ENCODE results near the gene LITAFD.

The LITAFD gene

DNA sequence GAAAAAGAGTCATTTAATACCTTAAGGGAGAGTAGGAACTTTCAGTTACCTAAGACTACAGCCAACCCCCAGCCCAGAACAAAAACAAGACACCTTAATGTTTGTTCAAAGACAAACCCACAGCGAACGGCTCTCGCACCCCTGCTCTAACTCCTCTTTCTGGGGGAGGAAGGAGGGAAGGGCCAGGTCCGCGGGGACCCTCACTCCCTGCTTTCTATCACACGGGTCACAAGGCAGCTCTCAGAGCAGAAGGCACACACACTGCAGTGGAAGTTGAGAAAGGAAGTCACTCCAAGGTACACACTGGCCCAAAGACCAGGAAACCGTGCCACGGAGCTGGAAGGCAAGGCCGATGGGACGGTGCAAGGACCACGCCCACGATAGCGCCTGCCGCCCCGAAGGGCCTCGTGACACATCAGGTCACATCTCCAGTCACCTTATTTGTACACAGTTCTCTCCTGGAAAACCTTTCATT is 10.0 kb downstream of the LITAFD start:
- in situ Hi-C loops (cut with MboI; ENCODE audit: low sequenced_read_pairs): loop anchor here (25.0 kb wide), 1 partner anchor 330 kb away; no protein-coding TSS in a partner anchor

DNA sequence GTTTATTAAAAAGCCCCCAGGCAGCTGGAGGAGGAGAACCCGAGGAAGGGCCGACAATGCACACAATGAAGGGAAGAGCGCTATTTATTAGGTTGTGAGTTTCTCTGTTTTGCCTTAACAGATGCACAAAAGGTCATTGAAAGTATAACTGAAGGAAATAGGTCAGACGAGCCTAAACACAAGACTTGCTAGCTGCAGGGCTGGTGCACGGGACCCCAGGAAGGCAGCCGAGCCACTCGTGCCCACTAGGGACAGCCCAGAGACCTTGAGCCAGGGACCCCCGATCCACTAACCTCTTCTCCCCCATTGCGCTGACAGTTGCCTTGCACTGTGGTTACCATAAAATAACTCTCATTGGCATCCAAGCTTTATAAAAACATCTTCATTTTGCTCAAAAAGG is 11.3 kb downstream of the LITAFD start:
- in situ Hi-C loops (cut with MboI; ENCODE audit: low sequenced_read_pairs): loop anchor here (25.0 kb wide), 1 partner anchor 331 kb away; no protein-coding TSS in a partner anchor

DNA sequence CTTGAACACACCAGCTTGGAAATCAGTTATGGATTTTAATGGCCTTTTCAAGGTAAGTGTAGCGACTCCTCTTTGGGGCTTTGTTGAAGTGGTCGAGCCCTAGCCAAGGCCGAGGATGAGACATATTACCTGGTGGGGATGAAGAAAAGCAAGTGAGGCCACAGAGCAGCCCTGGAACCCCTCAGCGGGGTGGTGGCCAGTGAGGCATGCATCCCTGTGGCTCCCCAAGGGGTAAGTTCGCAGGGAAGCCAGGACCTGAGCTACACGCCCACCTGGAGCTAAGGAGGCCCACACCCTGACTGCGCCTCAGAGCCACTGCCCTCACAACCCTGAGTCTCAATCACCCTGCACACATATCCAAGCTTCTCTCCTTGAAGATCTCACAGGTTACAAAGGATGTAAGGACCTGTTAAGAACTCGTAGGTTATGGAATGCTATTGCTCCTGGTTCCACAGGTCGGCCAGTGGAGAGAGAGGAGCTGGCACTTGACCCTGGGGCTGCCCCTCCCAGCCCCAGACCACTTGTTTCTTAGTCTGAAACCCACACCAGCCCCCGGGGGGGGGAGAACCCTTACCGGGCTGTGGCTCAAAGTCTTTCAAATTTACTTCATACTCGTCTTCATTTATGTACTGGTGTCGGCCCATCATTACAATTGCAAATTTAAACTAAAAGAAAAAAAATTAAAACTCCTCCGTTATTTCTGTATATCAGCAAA is 12.0 kb downstream of the LITAFD start:
- in situ Hi-C loops (cut with MboI; ENCODE audit: low sequenced_read_pairs): loop anchor here (25.0 kb wide), 1 partner anchor 332 kb away; no protein-coding TSS in a partner anchor

DNA sequence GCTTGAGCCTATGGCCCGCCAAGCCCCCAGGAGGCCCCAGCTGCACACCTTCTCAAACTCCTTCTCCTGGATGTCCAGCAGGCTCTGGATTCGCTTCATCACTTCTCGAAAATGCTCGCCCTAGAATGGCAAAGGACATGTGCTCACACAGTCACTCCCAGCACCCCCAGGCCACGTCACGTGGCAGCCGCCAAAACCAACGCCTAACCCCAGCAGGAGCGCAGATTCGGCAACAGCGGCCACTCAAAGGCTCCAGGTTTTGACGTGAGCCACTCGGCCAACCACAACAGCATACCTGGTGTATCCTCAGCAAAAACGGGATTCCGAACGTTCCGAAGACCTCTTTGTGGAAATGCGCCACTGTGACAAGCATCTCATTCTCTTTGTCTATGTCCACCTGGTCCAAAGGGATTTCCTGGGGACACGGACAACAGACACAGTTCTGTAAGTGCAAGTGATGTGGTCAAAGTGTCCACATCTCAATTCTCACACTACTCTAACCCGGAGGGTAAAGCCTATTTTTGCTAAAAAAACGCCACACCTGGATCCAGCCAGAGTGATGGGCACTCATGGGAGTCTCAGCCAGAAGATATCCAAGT is 12.7 kb downstream of the LITAFD start:
- in situ Hi-C loops (cut with MboI; ENCODE audit: low sequenced_read_pairs): loop anchor here (25.0 kb wide), 1 partner anchor 333 kb away; no protein-coding TSS in a partner anchor

DNA sequence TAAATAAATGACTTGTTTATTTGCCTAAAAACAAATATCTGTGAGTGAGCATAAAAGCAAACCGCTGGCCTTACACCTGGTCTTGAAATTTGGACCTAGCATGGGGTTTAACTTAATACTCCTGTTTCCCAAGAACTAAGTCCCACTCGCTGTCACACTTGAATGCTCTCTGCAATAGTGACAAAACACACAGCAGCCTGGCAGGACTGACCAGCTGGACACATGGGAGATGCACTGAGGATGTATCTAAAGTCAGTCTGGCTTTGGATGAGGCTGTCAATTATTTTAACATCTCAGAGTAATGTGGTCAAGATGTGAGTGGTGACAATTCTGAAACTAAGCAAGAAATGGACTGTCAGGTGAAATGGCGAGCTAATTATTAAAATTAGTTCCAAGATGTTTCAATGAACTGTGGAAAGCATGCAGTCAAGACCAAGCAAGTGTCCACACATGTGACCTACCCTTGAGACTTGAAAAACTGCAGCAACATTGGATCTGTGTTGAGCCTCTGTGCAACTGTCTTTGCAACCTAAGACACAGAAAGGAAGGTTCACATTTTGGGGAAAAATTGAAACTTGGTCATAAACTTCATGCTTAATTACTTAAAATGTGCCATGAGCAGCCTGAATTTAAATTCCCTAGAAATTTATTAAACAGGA is 16.6 kb downstream of the LITAFD start:
- in situ Hi-C loops (cut with MboI; ENCODE audit: low sequenced_read_pairs): loop anchor here (25.0 kb wide), 1 partner anchor 336 kb away; no protein-coding TSS in a partner anchor

DNA sequence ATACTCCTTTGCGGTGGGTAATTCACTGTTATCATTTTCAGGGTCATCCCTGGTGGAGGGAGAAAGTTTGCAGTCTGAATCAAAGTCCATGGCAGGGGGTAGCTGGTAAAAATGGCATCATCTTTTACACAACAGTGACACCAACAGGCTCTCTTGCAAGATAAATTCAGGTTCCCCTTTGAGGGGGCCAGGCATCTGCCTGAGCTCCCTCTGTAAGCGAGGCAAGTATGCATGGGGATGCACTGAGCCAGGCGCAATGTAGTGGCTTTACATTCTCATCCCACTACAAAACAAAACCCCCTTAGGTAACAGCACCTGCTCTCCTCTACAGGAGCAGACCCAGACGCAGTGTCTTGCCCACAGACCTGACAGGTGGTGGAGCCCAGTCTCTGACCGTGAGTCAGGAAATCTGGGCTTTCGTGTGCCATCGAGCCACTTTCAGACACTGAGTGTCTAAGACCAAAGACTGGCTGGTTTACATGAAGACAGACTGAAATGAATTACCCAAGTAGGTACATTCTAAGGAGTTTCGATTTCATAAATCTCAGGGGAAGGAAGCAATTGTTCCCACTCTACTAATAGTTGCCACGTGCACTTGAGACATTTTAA is 17.7 kb downstream of the LITAFD start:
- in situ Hi-C loops (cut with MboI; ENCODE audit: low sequenced_read_pairs): loop anchor here (25.0 kb wide), 2 partner anchors 212 to 338 kb away; no protein-coding TSS in a partner anchor

DNA sequence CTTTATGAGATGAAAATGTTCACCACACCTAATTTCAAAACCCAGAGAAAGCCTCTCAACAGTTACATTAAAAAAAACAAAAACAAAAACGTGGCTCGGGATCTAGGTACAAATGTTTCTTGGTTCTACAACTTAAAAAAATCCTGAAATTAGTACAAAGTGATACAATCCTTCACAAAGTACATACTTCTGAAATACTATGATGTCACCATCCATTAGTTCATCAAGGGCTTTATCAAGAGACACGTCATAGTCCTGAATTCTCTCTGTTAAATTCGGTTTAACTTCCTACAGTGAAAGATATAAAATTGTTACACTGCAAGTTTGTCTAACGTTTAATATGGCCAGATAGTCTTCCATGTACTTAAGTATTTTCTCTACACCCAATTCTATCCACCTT is 18.2 kb downstream of the LITAFD start:
- in situ Hi-C loops (cut with MboI; ENCODE audit: low sequenced_read_pairs): loop anchor here (25.0 kb wide), 1 partner anchor 212 kb away; no protein-coding TSS in a partner anchor

DNA sequence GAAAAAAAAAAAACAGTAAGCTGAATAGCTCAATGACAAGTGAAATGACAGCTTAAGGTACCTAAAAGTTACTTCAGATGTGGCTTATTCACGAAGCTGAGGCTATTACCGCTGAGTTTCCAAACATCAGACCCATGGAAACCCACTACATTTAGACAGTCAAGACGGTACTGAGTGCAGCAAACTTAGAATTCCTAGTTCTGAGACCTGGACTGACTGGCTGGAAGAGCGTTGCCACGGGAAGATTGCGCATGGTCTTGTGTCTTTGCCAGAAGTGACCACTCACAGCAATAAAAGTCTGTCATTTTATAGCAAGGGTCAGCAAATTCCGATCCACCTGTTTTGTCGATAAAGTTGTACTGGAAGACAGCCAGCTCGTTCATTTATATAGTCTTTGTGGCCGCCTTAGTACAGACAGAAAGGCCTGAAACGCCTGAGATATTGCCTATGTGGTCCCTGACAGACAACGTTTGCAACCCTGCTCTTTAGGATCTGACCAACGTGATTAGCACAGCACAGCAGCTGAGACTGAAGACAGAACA is 19.2 kb downstream of the LITAFD start:
- in situ Hi-C loops (cut with MboI; ENCODE audit: low sequenced_read_pairs): loop anchor here (25.0 kb wide), 1 partner anchor 211 kb away; no protein-coding TSS in a partner anchor

DNA sequence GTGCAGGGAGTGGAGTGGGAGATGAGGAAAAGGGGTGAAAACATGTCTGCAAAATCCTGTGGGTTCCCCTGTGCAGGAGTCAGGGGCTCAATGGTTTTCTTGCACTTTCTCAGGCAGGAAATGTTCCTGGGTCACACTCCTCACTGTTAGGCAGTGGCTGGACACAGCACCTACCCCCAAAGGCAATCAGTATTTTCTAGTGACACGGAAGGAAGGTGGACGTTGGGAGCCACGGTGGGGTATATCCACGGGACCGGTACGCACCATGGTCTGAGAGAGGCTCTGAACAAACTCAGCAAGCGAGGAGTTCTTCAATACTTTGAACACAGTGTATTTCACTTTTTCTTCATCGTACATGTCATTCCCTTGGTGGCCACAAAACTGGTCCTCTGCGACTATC is 20.9 kb downstream of the LITAFD start:
- in situ Hi-C loops (cut with MboI; ENCODE audit: low sequenced_read_pairs): loop anchor here (25.0 kb wide), 1 partner anchor 209 kb away; no protein-coding TSS in a partner anchor

DNA sequence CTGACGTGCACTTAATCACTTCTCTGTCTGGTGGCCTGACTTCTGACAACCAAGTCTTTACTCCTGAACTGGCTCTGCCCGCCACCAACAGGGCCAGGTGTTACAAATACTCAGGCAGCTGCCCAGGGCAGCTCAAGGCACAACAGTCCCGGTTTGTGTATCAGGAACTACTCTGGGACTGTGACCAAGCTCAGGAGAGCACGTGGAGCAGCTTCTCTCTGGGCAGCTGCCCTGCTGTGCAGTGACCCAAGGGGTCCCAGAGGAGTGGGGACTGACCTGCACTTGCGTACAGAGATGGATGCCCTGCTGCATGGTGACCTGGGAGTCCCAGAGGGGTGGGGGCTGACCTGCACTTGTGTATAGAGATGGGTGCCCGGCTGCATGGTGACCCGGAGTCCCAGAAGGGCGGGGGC is 21.9 kb downstream of the LITAFD start:
- in situ Hi-C loops (cut with MboI; ENCODE audit: low sequenced_read_pairs): loop anchor here (25.0 kb wide), 1 partner anchor 208 kb away; no protein-coding TSS in a partner anchor

DNA sequence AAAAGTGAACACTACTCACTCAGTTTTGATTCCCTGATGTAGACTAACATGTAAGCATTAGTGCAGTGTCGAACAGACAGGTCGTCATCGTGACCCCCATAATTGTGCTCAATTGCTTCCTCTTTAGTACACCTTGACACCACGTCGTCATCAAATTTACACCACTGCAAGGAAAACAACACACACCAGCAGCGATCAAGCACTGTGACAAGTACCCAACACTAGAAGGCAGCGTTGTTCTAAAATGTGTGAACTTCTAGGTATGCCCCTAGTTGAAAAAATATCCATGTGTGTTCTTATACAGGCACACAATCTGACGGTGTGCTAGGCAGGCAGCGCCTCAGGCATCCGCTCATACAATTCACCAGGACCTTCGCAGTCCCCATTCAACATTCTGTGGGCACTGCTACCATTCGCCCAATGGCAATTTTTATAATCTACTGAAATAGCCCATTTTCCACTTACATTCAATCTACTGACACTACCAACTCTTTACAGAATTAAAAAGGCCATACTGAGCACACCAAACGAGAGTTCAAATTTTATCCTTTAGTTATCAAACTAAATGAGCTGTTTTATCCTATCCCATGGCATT is 23.1 kb downstream of the LITAFD start:
- in situ Hi-C loops (cut with MboI; ENCODE audit: low sequenced_read_pairs): loop anchor here (25.0 kb wide), 1 partner anchor 207 kb away; no protein-coding TSS in a partner anchor

DNA sequence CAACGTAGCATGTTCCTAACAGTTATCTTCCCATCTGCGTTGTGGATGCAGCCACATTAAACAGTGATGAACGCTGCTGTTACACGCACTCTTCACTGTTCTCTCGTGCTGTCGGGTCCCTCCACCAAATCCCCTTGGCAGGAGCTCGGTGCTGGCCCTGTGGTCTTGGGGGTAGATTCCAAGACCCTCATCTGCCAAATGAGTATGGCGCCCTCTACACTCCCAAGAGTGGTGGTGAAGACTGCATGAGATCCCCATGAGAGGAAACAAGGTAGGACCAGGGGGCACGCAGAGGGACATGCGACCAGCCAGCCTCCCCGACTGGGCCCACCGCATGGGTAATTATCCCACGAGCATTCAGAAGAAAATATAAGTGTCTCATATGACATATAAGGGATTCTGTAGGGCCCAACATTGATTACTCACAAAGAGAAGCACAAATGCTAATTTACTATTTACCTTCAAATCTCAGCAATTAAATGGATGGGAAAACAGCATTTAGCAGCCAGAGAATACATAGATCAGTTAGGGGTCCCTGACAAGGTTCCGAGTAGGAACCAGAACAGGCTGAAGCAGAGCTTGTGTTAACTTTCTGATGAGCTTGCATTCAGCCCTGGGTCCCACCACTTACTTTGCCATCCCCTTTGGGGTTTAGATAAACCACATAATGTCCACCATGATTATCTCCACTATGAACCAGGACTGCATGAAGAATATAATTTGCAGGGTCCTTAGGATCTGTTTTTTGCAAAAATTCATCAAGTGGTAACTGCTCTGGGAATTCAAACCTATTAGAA is 23.8 kb downstream of the LITAFD start:
- in situ Hi-C loops (cut with MboI; ENCODE audit: low sequenced_read_pairs): loop anchor here (25.0 kb wide), 1 partner anchor 206 kb away; no protein-coding TSS in a partner anchor

DNA sequence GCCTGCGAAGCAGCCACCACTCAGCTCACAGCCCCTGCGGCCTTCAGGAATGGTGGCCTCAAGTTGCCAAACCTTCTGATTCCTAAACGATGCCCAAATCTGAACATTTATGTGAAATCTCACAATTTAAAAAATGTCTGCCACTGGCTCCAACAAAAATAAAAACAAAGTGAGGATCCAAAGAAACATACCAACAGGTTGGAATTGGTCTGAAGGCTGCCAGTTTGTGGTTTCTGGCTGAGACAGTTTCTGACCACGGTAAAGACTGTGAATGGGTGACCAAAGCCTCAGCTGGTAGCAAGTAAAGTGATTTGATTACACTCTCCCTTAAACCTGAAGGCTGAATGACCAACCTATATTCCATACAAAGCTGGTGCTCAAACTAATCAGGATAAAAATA is 24.9 kb downstream of the LITAFD start:
- in situ Hi-C loops (cut with MboI; ENCODE audit: low sequenced_read_pairs): loop anchor here (25.0 kb wide), 1 partner anchor 205 kb away; no protein-coding TSS in a partner anchor

DNA sequence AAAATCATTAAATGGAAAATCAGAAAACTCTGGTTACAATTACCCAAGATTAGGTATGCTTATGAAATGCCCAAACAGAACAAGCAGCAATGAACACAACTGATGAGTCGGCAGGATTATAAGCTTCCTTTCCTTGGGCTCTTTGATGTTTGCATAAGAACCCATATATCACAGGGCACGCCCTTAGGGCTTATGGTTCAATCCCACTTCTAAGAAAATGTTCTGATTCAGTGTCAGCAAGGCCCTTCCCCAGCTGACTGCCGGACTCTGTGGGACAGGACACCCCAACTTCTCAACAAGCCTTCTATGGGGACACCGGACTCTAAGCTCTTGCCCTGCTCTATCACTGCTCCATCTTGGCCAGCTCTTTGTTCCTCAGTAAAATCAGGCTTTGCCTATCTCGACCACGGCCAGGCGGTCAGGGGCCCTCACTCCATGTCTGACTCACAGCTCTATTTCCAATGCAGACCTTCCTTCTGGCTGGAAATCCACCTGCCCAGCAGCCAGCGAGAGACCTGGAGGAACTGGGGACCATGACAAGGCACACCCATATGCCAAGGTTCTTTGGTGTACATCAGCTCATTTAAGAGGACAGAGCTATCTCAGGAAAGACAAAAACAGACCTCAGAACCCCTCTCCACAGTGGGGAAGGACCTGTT is 26.8 kb downstream of the LITAFD start:
- in situ Hi-C loops (cut with MboI; ENCODE audit: low sequenced_read_pairs): loop anchor here (25.0 kb wide), 1 partner anchor 203 kb away; no protein-coding TSS in a partner anchor

DNA sequence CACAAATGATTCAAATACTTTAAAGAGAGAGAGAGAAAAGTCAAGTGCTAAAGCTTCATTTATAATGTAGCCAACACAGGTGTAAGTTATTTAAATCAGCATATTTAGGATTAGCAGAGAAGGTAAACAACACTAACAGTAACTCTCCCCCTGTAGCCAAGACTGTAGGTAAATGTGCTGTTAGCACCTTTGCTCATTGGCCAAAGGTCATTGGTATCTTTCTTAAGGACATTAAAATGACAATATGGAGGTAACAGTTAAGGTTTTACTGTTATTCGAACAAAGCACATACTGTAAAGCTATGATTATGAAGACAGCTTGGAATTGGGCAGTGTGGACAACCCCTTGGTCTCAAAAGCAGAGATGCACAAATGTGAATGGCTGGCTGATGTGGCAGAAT is 28.7 kb downstream of the LITAFD start:
- in situ Hi-C loops (cut with MboI; ENCODE audit: low sequenced_read_pairs): loop anchor here (25.0 kb wide), 1 partner anchor 201 kb away; no protein-coding TSS in a partner anchor

DNA sequence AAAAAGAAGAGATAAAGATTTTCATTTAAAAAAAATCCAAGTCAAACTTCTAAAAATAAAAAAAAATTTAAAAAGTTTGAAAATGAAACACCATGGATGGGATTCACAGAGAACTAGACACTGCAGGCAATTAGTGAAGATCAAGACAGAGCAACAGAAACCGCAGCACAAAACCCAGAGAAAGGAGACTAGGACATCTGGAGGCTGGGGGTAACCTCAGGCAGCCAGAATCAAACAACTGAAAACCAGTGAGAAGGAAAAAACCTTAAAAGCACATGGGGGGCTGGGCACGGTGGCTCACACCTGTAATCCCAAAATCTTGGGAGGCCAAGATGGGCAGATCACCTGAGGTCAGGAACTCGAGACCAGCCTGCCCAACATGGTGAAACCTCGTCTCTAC is 30.6 kb downstream of the LITAFD start:
- in situ Hi-C loops (cut with MboI; ENCODE audit: low sequenced_read_pairs): loop anchor here (25.0 kb wide), 1 partner anchor 200 kb away; no protein-coding TSS in a partner anchor

DNA sequence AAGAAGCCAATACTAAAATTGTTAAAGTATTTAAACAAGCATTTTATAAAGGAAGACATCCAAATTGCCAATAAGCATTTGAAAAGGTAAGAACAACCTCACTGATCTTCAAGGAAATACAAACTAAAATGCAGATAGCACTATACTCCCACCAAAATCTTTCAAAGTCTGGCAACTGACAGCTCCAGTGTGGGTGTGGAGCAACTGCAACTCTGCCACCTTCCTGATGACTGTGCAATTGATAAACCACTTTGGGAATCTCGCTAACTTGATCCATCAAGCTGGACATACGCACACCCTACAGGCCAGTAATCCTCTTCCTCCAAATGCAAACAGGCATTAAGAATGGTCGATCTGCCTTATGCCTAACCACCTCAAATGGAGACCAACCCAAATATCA is 31.9 kb downstream of the LITAFD start:
- in situ Hi-C loops (cut with MboI; ENCODE audit: low sequenced_read_pairs): loop anchor here (25.0 kb wide), 1 partner anchor 198 kb away; no protein-coding TSS in a partner anchor

DNA sequence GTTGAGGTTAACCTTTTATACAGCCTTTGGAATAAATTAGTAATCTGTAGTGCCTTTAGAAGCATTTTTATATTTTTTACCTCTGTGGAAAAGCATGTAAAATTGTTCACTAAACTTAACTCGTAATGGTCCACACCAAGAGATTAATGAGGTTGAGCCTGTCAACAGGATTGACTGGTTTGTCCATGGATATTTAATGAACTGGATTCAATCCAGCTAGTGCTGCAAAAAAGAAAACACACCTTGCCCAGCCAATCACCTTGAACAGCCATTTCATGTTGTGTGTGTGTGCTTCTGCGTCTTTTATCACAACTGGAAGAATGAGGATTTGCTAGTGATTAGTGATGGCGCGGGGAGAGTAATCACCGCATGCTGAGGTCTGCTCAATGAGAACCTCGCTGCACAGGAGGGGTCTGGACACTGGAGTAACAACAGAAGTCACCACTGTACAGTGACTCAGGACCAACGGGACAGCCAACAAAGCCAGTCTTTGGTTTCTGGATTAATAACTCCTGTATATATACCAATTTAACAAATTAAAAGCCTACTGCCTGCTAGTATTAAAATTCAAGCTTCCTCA is 33.7 kb downstream of the LITAFD start:
- in situ Hi-C loops (cut with MboI; ENCODE audit: low sequenced_read_pairs): loop anchor here (25.0 kb wide), 1 partner anchor 196 kb away; no protein-coding TSS in a partner anchor
